CD4-positive, alpha-beta T cell treated with Interleukin-4 for 1 hour (primary cell): Measurements from ENCODE around the gene SYNDIG1.

Experiments used
- DNase-seq, 2 donors: peaks; one replicate each; pipeline ENCODE4 v3.0.0-alpha.2; 2020 to 2022

SYNDIG1 gene

GRCh38 chr20:24469116-24469893, at the start of gene SYNDIG1:
TSS of gene SYNDIG1 (plus strand) at chr20:24469629. CDS start at chr20:24543098, 73,469 bp downstream.
- no peak for DNase-seq

DNA sequence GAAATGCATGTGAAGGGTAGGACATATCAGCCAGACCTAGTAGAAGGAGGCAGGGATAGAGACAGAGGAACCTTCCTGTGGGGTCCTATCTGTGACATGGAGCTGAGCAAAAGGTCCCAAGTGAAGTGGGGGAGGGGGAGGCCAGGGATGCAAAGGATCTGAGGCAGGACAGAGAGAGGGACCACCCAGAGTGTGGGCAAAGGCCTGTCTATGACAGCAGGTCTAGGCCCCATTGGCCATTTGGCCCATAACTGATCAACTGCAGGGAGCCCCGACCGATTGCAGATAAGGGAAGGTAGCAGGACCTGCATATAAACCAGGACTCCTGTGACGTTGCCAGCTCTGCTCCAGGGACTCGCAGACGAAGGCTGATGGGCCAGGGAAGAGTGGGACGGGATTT, 49.6 kb upstream of the SYNDIG1 start:
- DNase-seq: no peak

- DNase-seq: no peak
Measured at GRCh38 chr20:24420567-24420966, 48.9 kb upstream of the SYNDIG1 start.

DNA sequence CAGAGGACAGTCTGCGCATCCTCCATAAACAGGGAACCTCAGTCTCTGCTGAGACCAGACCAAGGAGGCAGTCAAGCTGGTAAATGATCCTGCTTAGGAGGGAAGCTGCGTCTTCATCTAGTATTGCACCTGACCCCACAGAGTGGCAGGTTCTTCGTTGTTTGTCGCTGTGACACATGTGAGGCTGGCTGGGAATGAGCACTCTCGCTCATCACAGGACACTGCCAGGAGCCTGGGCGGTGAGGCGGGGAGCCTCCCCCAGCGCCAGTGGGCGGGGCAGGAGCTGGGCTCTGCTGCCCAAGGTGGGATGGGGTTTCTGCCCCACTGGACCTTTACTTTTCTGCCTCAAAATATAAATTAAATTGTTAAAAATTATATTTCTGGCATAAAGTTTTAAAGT, 48.4 kb upstream of the SYNDIG1 start:
- no peak for DNase-seq

DNA sequence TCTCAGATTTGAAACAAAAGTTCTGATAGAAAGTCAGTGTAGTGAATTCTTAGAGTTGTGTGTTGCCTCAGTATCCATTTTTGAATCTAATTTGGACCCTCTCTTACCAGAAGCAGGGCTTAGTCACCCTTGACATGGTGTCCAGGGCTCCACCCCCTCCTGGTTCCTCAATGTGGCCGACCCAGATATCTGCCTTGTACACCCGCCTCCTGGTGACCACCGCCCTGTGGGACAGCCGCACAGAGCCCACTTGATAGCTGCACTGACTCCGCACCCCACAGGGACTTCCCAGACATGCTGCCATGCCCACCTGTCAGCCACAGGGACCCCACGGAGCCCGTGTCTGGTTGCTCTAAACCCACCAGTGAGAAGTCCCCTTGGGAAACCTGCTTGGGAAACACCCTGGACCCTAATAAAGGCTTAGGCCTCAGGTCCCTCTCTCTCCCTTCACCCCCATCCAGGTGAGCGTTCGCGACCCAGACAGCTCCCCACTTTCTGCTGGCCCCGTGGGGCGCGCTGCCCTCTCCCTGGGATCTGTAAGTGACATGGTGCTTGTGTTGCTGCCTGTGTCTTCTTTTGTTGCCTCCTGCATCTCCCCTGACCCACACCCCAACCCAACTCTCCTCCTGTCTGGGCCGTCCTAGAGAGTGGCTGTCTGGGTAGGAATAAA, 47.2 kb upstream of the SYNDIG1 start:
- DNase-seq: no peak

- no peak for DNase-seq
Measured at GRCh38 chr20:24423390-24424313, 45.8 kb upstream of the SYNDIG1 start.

GRCh38 chr20:24425523-24426135, 43.8 kb upstream of the SYNDIG1 start:
- no peak for DNase-seq

DNA sequence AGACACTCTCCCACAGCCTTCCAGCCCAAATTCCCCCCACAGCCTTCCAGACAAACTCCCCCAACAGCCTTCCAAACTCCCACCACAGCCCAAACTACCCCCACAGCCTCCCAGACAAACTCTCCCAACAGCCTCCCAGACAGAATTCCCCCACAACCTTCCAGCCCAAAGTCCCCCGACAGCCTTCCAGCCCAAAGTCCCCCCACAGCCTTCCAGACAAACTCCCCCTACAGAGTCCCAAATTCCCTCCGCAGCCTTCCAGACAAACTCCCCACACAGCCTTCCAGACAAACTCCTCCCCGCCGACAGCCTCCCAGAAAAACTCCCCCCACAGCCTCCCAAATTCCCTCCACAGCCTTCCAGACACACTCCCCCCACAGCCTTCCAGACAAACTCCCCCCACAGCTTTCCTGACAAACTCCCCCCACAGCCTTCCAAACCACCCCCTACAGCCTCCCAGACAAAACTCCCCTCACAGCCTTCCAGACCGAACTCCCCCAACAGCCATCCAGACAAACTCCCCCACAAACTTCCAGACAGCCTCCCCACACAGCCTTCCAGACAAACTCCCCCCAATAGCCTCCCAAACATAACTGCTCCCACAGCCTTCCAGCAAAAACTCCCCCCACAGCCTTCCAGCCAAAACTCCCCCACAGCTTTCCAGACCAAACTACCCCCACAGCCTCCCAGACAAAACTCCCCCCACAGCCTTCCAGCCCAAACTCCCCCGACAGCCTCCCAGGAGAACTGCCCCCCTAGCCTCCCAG, 38.0 kb upstream of the SYNDIG1 start:
- DNase-seq: no peak

DNA sequence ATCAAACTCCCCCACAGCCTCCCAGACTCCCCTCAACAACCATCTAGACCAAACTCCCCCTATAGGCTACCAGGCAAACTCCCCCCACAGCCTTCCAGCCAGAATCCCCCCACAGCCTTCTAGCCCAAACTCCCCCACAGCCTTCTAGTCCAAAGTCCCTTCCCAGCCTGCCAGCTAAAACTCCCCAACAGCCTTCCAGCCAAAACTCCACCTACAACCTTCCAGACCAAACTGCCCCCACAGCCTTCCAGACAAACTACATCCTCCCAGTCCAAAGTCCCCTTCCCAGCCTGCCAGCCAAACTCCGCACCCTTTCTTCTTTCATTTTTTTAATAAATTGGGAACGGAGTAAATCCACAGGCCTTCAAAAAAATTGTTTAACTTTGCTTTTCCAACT, 37.4 kb upstream of the SYNDIG1 start:
- DNase-seq: no peak

DNA sequence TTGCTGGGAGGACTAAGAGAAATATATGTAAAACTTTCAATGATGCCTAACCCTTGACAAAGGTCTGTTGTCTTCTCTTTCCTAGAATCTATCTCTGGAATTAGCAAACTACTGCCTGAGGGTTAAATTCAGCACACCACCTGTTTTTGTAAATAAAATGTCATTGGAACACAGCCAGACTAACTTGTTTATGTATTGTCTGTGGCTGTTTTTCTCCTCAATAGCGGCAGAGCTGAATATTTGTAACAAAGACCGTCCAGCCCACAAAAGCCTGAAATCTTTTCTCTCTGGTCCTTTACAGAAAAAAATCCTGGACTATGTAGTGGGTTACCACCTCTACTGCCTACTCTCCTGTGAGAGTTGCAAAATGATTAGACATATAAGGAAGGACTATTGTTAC, 33.3 kb upstream of the SYNDIG1 start:
- DNase-seq: no peak

DNA sequence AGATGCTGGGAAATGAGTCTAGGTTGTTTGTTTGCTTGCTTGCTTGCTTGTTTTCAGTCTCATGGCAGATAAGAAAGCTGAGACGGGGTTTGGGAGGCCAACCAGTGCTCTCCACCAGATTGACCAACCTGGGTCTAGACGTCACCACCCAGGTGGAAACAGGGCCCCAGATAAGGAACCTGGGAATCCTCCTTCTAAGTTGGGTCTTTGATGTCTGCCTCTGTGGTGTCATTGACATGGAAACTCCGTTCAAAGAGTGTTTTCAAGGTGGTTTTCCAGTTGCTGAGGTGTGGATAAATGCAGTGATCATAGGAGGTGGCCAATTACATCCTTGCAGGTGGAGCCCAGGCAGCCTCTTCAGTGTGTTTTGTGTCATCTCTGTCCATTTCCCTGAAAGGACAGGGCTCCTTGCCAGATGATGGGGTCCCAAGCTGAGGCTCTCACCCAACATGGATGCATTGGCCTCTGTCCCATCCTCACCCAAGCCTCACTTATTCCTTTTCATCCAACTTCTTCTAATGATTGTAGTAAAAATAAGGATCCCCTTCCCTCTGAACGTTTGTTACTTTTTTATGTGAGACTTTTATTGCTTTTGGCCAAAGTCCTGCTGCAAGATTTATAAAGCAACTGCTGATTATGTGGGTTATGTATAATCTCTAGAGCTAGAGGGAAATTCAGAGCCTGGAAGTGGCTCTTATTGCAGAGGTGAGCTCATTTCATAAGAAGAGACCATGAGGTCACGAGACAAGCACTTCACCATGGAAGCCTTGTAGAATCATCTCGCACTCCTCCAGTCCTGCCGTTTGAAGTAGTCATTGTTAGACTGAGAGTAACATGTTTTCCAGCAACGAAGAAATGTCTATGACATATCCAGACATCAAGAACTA, 32.0 kb upstream of the SYNDIG1 start:
- DNase-seq: no peak

DNA sequence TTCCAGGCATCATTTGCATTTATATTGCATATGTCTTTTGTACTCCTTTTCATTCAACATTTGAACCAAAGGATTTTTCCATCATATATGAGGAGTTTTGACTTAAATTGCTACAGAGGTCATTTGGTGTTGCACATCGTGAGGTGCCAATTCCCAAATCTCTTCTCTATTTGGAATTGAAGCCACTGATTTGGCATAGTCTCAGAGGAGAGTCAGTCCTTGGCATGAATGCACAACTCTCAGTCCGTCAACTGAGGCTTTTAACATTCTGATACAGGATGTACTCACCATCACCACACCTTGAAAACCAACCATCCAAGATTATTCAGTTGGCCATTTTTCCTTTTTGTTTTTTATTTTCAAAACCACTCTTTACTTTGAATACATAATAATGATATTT, 31.1 kb upstream of the SYNDIG1 start:
- DNase-seq: no peak

- DNase-seq: no peak
Measured at GRCh38 chr20:24439737-24440387, 29.6 kb upstream of the SYNDIG1 start.

DNA sequence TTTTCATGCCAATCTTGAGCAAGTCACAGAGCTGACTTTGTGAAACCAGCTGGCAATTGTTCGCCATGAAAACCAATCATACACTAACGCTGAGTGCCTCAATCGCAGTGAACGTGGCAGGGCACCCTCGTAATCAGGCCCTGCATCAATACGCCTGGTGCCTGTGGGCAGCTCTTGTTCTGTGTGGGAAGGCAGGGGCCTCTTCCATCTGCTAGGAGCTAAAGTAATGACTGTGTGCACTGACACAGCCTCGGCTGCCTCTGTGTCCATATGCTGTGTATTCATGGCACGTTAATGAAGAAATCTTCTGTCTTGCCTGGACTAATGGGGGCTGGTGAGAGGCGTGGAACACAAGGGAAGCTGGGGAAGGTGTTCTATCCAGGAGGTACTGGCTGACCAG, 27.8 kb upstream of the SYNDIG1 start:
- DNase-seq: no peak

DNA sequence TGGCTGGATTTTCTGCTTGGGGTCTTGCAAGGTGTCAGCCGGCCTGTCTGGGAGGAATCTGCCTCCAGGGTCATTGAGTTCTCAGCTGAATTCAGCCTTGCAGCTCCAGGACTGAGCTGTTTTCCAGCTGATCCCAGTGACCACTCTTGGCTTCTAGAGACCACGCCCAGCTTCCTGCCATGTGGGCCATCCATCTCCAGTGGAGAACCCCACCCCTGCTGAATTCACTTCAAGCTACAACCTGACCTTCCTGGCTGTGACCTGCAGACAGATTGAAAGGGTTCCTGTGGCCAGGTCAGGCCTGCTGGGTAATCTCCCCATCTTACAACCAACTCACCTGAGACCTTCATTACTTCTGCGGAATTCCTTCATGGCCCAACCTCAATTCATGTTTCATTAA, 26.5 kb upstream of the SYNDIG1 start:
- no peak for DNase-seq

DNA sequence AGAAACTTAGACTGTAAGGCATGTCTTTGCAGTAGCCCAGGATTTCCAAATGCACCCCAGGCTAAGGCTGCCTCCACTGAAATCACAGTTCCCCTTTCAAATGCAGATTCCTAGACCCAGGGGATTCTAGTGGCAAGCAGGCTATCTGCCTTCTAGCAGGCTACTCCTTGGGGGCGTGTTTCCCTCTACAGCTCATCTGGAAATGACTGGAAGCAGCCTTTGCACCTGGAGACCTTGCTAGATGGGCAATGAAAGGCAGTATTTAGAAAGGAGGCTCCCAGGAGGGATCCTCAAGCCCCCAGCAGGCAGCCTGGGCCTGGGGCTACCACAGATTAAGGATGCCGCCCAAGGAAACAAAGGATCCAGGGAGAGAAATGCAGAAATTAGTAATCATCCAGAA, 26.0 kb upstream of the SYNDIG1 start:
- DNase-seq: no peak

- no peak for DNase-seq
Measured at GRCh38 chr20:24444526-24445190, 24.8 kb upstream of the SYNDIG1 start.

- DNase-seq: no peak
Measured at GRCh38 chr20:24445510-24446170, 23.8 kb upstream of the SYNDIG1 start.

DNA sequence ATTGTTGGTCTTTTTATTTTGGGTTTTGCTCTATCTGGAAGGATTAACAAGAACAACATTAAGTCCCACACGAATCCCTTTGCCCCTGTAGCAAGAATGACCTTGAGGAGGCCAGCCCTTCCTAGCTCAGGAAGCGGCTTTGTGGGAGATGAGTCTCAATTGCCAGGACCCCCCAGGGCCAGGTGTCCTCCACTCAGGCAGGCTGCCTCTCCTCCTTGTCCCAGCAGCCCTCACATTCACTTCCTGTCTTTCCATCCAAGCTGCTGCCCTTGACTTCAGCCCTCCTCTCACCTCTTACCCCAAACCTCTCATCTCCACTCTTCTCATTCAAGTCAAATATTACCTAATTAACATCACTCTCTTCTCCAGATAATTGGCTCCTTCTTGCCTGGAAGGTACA, 22.6 kb upstream of the SYNDIG1 start:
- DNase-seq: no peak

DNA sequence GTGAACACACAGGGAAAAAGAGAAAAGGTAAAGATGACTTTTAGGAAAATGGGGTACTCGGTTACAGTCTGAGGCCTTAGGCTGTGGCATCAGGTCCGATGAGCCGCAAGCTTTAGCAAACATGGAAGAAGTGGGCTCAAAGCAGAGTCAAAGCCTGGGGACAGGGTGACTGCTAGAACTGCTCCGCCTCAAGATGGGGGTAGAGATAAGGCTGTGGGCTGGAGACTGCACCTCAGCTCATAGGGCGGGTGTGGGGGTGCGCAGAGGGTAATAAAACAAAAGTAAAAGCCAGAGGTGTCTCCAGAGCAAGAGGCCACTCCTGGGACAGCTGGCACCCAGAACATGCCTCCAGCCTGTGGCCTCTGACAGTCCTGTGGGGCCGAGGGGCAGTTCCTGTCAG, 21.3 kb upstream of the SYNDIG1 start:
- DNase-seq: no peak
